Islet of Langerhans (tissue), 1 donor: Measurements from ENCODE around the gene PADI2.
A peak's percentile ranks its signal among the peaks of the same experiment; 100 is the strongest.

Experiments used
- FAIRE-seq: peaks from one replicate; lab custom pipeline; 2011; peaks lifted over from hg19 to GRCh38; lab: Jason Lieb, UNC

Gene PADI2

GRCh38 chr1:17053685-17054410 is 65.4 kb downstream of the PADI2 start, which contains the start of gene SDHB:
Gene SDHB, minus strand, starts transcription at chr1:17054032. Its CDS starts 13 bp downstream, at chr1:17054019.
- FAIRE-seq = peak; percentile 41

DNA sequence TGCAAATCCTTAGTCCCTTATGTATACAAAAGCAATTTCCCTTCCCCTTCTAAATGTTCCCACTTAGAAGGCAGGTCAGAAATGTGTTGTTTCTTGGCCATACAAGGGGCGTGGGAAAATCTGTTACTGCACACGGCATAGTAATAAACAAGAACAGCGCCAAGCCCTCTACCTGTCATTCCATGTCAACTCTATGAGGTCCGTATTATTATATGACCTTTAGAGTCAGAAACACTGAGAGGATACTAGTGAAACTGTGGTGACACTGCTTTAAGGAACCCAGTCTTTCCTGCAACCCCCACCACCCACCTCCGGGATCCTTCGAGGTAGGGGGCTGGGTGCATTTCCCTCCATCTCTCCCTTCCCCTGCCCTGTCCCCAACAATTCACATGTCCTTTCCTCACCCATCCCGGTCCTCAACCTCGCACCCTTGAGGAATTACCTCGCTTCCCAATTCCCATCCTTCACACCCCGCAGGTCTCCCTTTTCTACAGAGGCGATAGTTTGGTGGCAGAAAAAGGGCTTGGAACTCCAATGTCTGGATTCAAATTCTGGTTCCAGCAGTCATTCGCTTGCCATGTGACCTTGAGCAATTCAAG is 66.1 kb downstream of the PADI2 start:
- FAIRE-seq = no peak

DNA sequence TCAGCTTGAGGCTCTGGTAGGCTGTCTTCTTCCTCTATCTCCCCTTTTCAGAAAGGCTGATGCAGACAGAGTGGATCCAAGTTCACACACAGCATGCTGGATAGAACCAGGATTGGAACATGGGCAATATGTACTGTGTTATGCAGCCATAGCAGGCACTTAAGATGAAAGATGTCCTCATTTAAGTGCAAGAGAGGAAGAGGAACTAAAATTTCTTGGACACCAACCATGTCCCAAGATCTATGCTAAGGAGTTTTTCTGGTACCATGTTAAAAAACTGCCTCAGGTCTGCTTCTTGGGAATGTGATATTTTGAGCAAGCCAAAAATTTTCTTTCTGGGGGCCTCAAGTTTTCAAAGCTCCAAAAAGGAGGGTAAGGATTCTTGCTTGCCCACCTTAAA is 66.6 kb downstream of the PADI2 start:
- no peak for FAIRE-seq

DNA sequence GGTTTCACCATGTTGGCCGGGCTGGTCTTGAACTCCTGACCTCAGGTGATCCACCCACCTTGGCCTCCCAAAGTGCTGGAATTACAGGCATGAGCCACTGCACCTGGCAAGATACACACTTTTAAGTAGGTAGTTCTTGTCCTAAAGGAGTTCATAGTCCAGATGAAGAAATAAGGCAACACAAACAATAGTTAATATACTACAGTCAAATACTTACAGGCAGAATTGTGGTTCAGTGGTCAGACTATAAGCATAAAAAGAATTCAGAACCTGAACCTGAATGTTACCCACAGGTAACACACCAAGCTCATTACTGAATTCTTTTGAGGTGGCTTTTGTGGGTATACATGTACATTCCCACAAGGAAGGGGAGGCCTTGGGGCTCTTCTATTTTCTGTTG is 67.2 kb downstream of the PADI2 start:
- no peak for FAIRE-seq

GRCh38 chr1:17047924-17048323 is 71.3 kb downstream of the PADI2 start:
- FAIRE-seq = no peak

DNA sequence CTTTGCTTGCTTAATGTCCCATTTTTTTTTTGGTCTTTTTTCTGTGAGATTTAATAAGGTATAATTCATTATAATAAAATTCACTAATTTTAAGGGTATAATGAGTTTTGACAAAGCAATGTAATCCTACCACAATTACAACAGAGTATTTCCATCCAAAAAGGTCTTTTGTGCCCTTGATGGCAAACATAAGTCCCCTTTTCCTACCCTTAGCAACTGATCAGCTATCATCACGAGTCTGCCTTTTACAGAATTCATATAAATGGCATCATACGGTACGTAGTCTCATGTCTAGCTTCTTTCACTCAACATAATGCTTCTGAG is 73.0 kb downstream of the PADI2 start:
- FAIRE-seq = no peak

DNA sequence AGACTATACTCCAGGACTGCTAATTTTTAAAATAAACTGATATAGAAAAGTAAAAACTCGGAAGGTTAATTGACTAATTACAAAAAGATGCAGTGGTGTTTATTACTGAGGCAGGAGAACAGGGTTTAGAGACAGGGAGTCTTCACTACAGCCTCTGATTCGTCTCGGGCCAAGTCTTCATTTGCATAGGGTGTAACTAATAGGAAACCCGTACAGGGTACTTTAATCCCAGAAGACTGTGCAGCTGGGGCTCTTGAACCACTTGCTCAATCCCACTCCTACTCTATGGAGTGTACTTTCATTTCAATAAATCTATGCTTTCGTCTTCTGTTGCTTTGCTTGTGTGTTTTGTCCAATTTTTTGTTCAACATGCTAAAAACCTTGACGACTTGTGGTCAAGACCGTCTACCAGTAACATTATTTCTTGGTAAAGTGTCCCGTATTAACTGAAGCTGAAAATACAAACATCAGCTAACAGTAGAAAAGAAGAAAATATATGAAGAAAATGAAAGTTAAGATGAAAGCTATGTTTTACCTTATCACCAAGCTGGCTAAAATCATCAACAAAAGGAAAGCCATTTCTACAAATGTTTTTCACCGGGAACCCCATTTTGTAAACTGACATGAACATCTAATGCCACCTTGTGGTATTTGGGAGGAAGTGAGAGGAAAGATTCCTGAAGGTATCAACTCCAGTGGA is 73.5 kb downstream of the PADI2 start:
- FAIRE-seq = peak; percentile 98

DNA sequence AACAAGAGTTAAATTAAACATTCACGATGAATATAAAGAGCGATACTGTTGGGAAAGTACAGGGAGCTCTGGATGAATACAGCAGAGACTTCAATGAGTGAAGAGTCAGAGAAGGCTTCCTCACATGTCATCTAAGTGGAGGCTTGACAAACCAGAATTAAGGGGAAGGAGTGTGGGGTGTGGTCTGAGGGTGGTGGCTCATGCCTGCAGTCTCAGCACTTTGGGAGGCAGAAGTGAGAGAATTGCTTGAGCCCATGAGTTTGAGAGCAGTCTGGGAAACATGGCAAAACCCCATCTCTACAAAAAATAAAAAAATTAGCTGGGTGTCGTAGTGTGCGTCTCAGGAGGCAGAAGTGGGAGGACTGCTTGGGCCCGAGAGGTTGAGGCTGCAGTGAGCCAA is 74.1 kb downstream of the PADI2 start:
- FAIRE-seq = no peak

DNA sequence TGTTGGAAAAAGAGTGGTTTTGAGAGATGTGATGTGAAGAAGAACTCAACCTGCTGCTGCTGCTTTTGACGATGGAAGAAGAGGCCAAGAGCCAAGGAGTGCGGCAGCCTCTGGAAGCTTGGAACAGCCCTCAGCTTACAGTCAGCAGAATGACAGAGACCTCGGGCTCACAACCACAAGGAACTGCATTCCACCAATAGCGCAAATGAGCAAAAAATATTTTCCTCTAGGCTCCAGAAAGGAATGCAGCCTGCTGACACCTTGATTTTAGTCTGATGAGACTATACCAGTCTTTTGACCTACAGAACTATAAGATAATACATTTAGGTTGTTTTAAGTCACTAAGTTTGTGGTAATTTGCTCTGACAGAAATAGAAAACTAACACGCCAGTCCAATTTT is 75.6 kb downstream of the PADI2 start:
- no peak for FAIRE-seq

DNA sequence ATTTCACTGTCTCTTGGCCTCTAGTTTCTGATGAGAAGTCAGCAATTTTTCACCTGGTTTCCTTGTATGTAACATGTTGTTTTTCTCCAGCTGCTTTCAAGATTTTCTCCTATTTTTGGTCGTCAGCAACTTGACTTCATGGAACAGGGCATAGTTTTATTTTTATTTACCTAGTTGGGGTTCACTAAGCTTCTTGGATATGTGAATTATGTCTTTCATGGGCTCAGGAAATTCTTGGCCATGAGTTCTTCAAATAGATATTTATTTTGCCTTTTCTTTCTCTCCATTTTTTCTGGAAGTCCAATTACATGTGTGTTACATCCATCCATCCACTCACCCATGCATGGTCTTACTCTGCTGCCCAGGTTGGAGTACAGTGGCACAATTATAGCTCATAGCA is 79.1 kb downstream of the PADI2 start:
- no peak for FAIRE-seq

DNA sequence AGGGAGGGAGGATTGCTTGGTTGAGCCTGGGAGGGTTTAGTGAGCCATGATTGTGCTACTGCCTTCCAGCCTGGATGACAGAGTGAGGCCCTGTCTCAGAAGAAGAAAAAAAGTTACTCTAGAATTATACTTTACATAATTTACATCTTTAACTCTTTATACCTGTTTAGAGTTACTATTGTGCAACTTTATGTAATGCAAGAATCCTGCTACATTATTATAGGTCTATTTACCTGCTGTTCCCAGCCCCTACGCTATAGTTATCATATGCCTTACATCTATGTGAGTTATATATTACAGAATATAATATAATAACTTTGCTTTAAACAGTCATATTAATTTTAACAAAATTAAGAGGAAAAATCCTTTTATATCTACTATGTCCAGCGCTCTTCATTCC is 79.7 kb downstream of the PADI2 start:
- no peak for FAIRE-seq

DNA sequence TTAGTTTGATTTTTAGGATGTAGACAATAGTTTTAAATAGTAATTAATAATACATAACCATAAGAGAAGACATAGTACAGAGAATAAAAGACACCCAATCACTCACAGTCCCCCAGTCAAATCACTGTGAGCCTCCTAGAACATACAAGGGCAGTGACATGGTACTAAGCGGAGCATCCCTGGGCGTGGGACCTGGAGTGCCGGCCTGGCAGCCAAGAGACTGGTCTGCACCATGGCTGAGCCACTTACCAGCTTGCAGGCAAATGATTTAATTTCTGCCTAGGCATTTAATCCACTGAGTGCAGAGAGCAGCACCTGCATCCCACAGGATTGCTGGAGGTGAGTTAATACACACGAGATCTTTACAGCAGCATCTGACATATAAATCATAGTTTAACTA is 85.8 kb downstream of the PADI2 start:
- no peak for FAIRE-seq

- no peak for FAIRE-seq
Observed at GRCh38 chr1:17032741-17033140, 86.5 kb downstream of the PADI2 start.

DNA sequence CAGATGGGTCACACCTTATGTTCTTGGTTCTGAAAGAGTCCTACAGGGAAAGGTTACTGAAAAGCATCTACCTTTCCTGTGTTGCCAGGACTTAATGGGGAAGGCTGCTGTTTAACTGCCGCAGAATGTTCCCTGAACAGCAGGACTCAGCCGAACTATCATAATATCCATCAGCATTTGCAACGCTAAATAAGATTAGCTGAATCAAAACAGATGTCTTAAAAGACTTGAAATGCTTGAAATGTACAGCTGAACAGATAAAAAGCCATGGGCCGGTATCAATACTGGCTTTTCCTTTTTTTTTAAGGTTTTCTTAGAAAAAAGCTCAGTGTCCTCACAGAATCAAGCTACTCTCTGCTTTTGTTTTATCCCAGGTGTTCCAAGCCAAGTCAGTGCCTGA is 87.8 kb downstream of the PADI2 start:
- FAIRE-seq = no peak

DNA sequence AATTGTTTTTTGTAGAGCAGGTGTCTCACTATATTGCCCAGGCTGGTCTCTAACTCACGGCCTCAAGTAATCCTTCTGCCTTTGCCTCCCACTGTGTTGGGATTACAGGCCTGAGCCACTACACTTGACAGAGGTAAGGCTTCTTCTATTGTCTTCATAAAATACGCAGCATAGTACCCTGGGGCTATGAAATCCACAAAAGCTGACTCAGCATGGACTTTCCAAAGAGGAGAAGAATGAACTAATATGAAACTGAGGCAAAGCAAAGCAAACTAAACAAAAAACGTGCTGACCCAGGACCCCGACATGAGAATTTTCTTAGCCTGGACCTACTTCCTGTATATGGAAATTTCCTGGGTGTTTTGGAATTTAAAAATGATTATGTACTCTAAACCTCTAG is 89.0 kb downstream of the PADI2 start:
- FAIRE-seq = no peak

DNA sequence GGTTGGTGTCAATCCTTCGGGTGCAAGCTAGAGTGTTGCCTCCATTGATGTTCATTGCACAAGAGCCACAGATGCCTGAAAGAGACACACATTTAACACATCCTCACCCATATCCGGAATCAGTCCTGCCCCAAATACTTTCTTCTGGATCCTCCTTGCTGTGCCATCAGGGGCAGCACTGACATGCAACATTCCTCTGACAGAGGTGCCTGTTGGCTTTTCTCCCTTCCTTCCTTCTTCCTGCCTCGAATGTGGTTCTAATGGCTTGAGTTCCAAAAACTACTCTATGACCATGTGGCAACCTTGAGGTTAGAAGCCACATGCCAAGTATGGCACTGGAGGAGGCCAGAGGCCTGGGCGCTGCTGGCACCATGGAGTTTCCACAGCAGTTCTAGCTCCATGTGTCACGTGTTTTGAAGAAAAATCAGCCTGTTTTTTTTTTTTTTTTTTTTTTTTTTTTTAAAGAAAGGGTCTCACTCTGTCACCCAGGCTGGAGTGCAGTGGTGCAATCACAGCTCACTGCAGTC is 90.5 kb downstream of the PADI2 start:
- FAIRE-seq = no peak

GRCh38 chr1:17027900-17028299 is 91.4 kb downstream of the PADI2 start:
- peak; percentile 82 for FAIRE-seq

GRCh38 chr1:17027403-17027802 is 91.8 kb downstream of the PADI2 start:
- no peak for FAIRE-seq

DNA sequence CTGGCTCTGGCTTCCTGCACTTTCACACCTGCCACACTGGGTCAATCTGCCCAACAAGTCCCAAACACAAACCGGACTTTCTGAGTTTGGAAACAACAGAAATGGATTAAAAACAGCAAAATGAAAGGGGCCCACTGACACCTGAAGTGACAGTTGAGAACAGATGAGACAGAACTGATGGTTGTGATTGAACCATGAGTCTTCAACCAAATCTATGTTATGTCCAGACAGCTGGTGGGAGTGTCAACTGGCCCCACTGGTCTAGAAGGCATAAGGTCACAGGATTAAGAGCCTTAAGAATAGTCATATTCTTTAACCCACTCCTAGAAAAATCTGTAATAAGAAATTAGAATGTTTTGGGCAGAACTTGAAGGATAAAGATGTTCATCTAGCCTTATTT is 94.5 kb downstream of the PADI2 start:
- FAIRE-seq = no peak

DNA sequence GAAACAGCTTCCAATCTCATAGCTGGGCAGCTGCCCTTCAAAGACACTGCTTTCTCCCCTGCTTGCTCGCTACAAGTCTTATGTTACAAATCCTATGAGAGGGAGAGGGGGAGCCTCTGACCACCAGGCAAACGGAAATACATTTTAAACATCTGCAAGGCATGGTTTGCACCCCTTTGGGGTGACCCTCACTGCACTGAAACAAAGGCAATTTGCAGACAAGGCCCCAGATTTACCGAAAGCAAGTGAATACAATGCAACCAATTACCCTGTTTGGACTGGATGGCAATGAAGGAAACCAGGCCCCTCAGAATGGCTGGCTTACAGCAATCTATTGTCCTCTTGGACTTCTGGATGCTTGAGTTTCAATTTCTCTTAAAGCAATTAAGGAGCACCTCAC is 95.7 kb downstream of the PADI2 start:
- FAIRE-seq = no peak

- FAIRE-seq = no peak
Observed at GRCh38 chr1:17023102-17023501, 96.1 kb downstream of the PADI2 start.

- no peak for FAIRE-seq
Observed at GRCh38 chr1:17021896-17022295, 97.4 kb downstream of the PADI2 start.

- FAIRE-seq = no peak
Observed at GRCh38 chr1:17020502-17020901, 98.7 kb downstream of the PADI2 start.

- FAIRE-seq = no peak
Observed at GRCh38 chr1:17018849-17019248, 100.4 kb downstream of the PADI2 start.
